GM18517 (cell line): ENCODE measurements around the gene SIGLEC12.

ENCODE experiments used
- ATAC-seq: cut with Tn5 transposase; IDR thresholded peaks from one replicate; pipeline ENCODE4 v1.9.1; 2021; ENCODE audit warnings: mild to moderate bottlenecking, moderate library complexity; ENCODE audit not compliant: unreplicated experiment

The SIGLEC12 gene

GRCh38 chr19:51501594-51502263, at the start of gene SIGLEC12:
Gene SIGLEC12, minus strand, starts transcription at chr19:51501800. Its CDS starts 67 bp downstream, at chr19:51501733.
- no peak for ATAC-seq

GRCh38 chr19:51550848-51551672, 49.5 kb upstream of the SIGLEC12 start:
- ATAC-seq, result no peak

- no peak for ATAC-seq
These were observed 48.1 kb upstream of the SIGLEC12 start for GRCh38 chr19:51549533-51550324.

GRCh38 chr19:51548891-51549305, 47.3 kb upstream of the SIGLEC12 start:
- ATAC-seq, result no peak

GRCh38 chr19:51548213-51548651, 46.6 kb upstream of the SIGLEC12 start:
- ATAC-seq, result no peak

- ATAC-seq, result no peak
These were observed 46.0 kb upstream of the SIGLEC12 start for GRCh38 chr19:51547397-51548212.

GRCh38 chr19:51546650-51547396, 45.2 kb upstream of the SIGLEC12 start:
- ATAC-seq, result no peak

- no peak for ATAC-seq
These were observed 44.6 kb upstream of the SIGLEC12 start for GRCh38 chr19:51546107-51546649.

GRCh38 chr19:51544038-51544437, 42.4 kb upstream of the SIGLEC12 start:
- ATAC-seq, result no peak

GRCh38 chr19:51542699-51543098, 41.1 kb upstream of the SIGLEC12 start:
- no peak for ATAC-seq

GRCh38 chr19:51541458-51542357, 40.1 kb upstream of the SIGLEC12 start:
- ATAC-seq, result no peak

GRCh38 chr19:51539821-51540366, 38.3 kb upstream of the SIGLEC12 start:
- ATAC-seq, result no peak

GRCh38 chr19:51535535-51535934, 33.9 kb upstream of the SIGLEC12 start:
- ATAC-seq, result no peak

GRCh38 chr19:51531349-51532315, 30.0 kb upstream of the SIGLEC12 start, which contains the start of gene SIGLEC6:
Gene SIGLEC6, minus strand, starts transcription at chr19:51531670. Its CDS starts 22 bp downstream, at chr19:51531648.
- ATAC-seq, result no peak

- ATAC-seq, result no peak
These were observed 29.0 kb upstream of the SIGLEC12 start for GRCh38 chr19:51530616-51531015.

- no peak for ATAC-seq
These were observed 27.7 kb upstream of the SIGLEC12 start for GRCh38 chr19:51529301-51529700.

- ATAC-seq, result no peak
These were observed 24.1 kb upstream of the SIGLEC12 start for GRCh38 chr19:51525651-51526050.
